H7 (cell line): ENCODE data around the gene SAMD7. TPM values are rescaled to one million over a fixed set of nuclear protein-coding genes. Genes with fewer than 3 reads are reported as not detected.
A peak's percentile ranks its signal among the peaks of the same experiment; 100 is the strongest.

ENCODE experiments used
- DNase-seq: peaks from one replicate; pipeline ENCODE4 v3.0.0; 2012
- H3K27me3 ChIP-seq: 2 replicates; pipeline ENCODE4 v1.6.0; 2011; ENCODE audit warnings: mild to moderate bottlenecking, low read length; ENCODE audit not compliant: control insufficient read depth, insufficient read depth
- H3K36me3 ChIP-seq: replicated peaks from 2 replicates; pipeline ENCODE4 v1.5.1; 2011; ENCODE audit warnings: low read length; ENCODE audit not compliant: control insufficient read depth, insufficient read depth
- H3K4me3 ChIP-seq: 2 replicates; pipeline ENCODE4 v1.5.1; 2011; ENCODE audit warnings: low read depth, mild to moderate bottlenecking, control low read depth, low read length, moderate library complexity; ENCODE audit not compliant: insufficient read depth
- total RNA-seq: library from RNA; depleted of rRNA; stranded (reverse); fragments of >200 nt; shearing (Covaris generic); gene quantifications from 2 replicates; pipeline ENCODE4 v1.2.3, GENCODE V29; 2014

Gene SAMD7
- total RNA-seq, 1 experiment from 2014 or later, result not detected

- Histone ChIP-seq H3K27me3 (no peaks in the 10 kb centered on the region), H3K36me3 (no peaks in the 10 kb centered on the region), H3K4me3 (no peak overlapping the region)
- no peak for DNase-seq
Observed at GRCh38 chr3:169939320-169939719, 27.9 kb downstream of the SAMD7 start.

GRCh38 chr3:169939751-169940150 is 28.4 kb downstream of the SAMD7 start:
- no peaks in the 10 kb centered on the region for H3K27me3 ChIP-seq
- no peak for DNase-seq
- H3K4me3 ChIP-seq, result no peak overlapping the region
- no peaks in the 10 kb centered on the region for H3K36me3 ChIP-seq

GRCh38 chr3:169940470-169941181 is 29.3 kb downstream of the SAMD7 start:
- H3K36me3 ChIP-seq, result no peaks in the 10 kb centered on the region
- no peak for DNase-seq
- no peaks in the 10 kb centered on the region for H3K27me3 ChIP-seq
- H3K4me3 ChIP-seq, result no peak overlapping the region

- H3K27me3 ChIP-seq, result no peaks in the 10 kb centered on the region
- H3K36me3 ChIP-seq, result no peaks in the 10 kb centered on the region
- H3K4me3 ChIP-seq, result no peak overlapping the region
- DNase-seq, result no peak
Observed at GRCh38 chr3:169945313-169945712, 33.9 kb downstream of the SAMD7 start.

GRCh38 chr3:169946336-169946735 is 35.0 kb downstream of the SAMD7 start:
- Histone ChIP-seq H3K36me3 (no peaks in the 10 kb centered on the region), H3K4me3 (no peak overlapping the region), H3K27me3 (no peaks in the 10 kb centered on the region)
- no peak for DNase-seq

- DNase-seq, result no peak
- H3K36me3 ChIP-seq, result no peaks in the 10 kb centered on the region
- no peak overlapping the region for H3K4me3 ChIP-seq
Observed at GRCh38 chr3:169948559-169949448, 37.4 kb downstream of the SAMD7 start.

GRCh38 chr3:169952045-169952444 is 40.7 kb downstream of the SAMD7 start:
- no peaks in the 10 kb centered on the region for H3K36me3 ChIP-seq
- no peaks in the 10 kb centered on the region for H3K27me3 ChIP-seq
- no peak for DNase-seq
- no peak overlapping the region for H3K4me3 ChIP-seq

More at GRCh38 chr3:169948559-169949448, 37.4 kb downstream of the SAMD7 start:
- H3K27me3 ChIP-seq, result no peaks in the 10 kb centered on the region

- DNase-seq, result no peak
- Histone ChIP-seq H3K4me3 (no peak overlapping the region), H3K27me3 (no peaks in the 10 kb centered on the region), H3K36me3 (no peaks in the 10 kb centered on the region)
Observed at GRCh38 chr3:169953462-169954141, 42.2 kb downstream of the SAMD7 start.

- no peak overlapping the region for H3K4me3 ChIP-seq
- H3K27me3 ChIP-seq, result no peaks in the 10 kb centered on the region
- H3K36me3 ChIP-seq, result no peaks in the 10 kb centered on the region
- no peak for DNase-seq
Observed at GRCh38 chr3:169954142-169954756, 42.9 kb downstream of the SAMD7 start.

- Histone ChIP-seq H3K36me3 (no peaks in the 10 kb centered on the region), H3K4me3 (no peak overlapping the region), H3K27me3 (no peaks in the 10 kb centered on the region)
- DNase-seq, result no peak
Observed at GRCh38 chr3:169955406-169955805, 44.0 kb downstream of the SAMD7 start.

GRCh38 chr3:169964176-169964575 is 52.8 kb downstream of the SAMD7 start:
- Histone ChIP-seq H3K4me3 (no peak overlapping the region), H3K36me3 (no peaks in the 10 kb centered on the region), H3K27me3 (no peaks in the 10 kb centered on the region)
- no peak for DNase-seq

- Histone ChIP-seq H3K4me3 (peak overlapping the region; percentile 93), H3K36me3 (no peaks in the 10 kb centered on the region), H3K27me3 (no peaks in the 10 kb centered on the region)
- no peak for DNase-seq
Observed at GRCh38 chr3:169965562-169966427, 54.4 kb downstream of the SAMD7 start.

GRCh38 chr3:169966428-169966950 is 55.1 kb downstream of the SAMD7 start, which contains the start of gene SEC62:
TSS of gene SEC62 (plus strand) at chr3:169966807. CDS start at chr3:169966823, 16 bp downstream.
- DNase-seq, result peak; percentile 93
- peak within 1 kb of the TSS; percentile 93 for H3K4me3 ChIP-seq
- no peaks in the 10 kb centered on the region for H3K27me3 ChIP-seq
- H3K36me3 ChIP-seq, result no peaks in the 10 kb centered on the region
